Measurements from ENCODE around the gene DDRGK1.
"Not testable (repeated sequence)": the region's sequence is repeated elsewhere in the genome, so short reads cannot be mapped to it uniquely, and the experiment has no call there.

The DDRGK1 gene

DNA sequence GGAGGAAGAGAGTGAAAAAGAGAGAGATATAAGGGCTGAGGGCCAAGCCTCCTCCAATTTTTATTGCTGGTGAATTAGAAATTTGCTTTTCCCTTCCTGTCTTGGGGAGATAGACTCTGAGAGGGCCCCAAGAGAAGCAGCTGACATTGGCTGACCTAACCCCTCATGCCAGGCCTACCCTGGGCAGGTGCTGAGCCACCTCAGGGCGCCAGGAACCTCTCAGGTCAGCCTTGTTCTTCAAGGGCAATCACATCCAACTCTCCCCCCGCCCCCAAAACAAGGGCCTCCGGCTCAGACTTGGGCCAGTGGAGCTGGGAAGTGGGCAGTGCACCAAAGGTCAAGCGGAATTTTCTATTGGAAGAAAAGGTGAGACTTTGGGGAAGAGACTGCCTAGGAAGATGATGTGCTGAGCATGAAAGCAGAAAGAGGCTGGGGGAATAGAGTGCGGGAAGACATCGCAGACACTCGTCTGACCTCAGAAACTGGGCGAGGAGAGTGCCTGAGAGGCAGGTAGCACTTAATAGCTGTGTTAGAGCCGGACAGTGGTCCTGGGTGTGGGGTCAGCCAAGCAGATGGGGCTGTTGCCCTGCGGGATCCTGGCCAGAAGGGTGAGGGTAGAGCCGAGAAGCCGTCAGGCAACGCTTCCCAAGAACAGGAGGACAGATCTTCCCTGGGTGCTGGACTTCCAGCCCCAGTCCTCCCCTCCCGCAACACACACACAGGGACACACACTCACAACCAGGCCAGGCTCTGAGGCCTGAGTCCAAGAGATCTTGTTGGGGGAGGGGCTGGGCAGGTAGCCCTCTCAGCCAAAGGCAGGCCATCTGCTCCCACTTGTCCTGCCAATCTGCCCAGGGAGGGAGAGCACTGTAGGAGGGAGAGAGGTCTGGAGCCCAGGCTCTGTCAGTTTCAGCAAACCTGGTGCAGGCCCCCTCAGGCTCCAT is 41.1 kb downstream of the DDRGK1 start:
- no peak for DNase-seq

GRCh38 chr20:3162080-3162611 is 42.3 kb downstream of the DDRGK1 start:
- no peak for DNase-seq

DNA sequence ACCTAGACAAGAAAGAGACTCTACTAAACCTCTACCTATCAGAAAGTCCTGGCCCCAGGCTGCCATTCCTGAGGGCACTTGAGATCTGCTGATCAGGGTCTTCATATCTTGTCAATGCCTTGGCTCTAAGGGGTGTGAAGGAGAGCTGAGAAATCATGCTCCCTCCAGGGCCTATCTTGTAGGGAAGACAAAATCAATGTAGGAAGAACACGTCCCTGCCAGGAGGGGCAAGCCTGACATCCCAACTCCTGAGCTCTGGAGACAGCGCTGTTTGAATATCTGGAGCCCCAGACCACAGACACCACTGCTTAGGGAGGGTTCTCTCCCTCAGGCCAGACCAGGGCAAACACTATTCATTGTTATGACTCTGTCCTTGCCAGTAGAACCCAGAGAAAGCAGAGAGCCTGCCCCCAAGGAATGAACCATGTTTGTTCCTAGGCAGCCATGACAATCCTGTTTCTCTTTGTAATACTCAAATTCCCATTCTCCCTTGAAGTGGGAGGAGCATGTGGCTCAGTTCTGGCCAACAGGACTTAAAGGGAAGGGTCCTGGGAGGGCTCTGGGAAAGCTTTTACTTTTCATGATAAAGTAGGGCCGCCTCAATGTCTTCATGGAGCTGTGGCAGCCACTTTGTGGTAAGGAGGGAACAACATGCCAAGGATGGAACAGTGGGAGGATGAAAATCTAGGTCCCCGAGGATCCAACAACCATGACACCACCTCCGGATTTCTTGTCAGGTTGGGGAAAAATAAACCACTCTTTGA is 43.0 kb downstream of the DDRGK1 start:
- no peak for DNase-seq

DNA sequence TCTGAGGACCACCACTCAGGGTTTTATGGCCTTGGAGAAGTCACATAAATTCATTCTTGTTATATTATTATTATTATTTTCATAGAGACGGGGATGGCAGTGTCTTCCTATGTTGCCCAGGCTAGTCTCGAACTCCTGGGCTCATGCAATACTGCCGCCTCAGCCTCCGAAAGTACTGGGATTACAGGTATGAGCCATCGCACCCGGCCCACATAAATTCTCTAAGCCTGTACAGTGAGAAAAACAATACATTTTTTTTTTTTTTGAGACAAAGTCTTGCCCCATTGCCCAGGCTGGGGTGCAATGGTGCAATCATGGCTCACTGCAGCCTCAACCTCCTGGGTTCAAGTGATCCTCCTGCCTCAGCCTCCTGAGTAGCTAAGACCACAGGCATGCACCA is 44.1 kb downstream of the DDRGK1 start:
- DNase-seq = no peak

DNA sequence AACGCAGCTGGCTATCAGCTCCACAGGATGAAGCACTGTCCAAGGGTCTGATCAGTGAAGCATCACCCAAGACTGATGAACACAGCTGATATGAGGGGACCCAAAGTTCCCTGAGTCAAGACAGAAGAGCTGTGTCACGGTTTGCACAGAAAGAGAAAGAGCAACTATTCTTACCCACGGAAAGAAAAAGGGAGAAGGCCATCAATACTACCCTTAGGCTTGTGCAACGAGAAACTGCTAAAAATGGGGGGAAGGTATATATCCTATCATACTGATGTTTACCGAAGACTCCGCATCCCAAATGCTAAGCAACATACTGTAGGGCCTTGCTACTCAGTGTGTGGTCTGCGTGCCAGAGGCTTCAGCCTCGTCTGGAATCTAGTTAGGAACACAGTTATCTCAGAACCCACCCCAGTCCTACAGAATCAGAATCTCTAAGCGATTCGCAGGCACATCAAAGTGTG is 45.5 kb downstream of the DDRGK1 start:
- DNase-seq = no peak

GRCh38 chr20:3157817-3158216 is 46.7 kb downstream of the DDRGK1 start:
- no peak for DNase-seq

- DNase-seq = peak in 1 of 2 donors; percentile 68
Observed at GRCh38 chr20:3156811-3157619, 47.5 kb downstream of the DDRGK1 start.

DNA sequence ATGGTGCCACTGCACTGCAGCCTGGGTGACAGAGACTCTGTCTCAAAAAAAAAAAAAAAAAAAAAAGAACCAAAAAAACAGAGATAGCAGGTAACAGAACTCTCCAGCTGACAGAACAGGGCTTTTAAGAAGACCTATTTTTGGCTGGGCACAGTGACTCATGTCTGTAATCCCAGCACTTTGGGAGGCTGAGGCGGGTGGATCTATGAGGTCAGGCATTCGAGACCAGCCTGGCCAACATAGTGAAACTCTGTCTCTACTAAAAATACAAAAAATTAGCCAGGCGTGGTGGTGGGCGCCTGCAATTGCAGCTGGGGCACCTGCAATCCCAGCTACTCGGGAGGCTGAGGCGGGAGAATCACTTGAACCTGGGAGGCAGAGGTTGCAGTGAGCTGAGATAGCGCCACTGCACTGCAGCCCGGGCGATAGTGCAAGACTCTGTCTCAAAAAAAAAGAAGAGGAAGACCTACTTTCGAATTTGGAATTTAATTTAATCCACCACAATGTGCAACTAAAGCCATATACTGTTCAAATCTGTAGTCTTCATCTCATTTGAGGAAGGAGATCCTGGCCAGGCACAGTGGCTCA is 52.3 kb downstream of the DDRGK1 start:
- not testable (repeated sequence) for DNase-seq

- no peak for DNase-seq
Observed at GRCh38 chr20:3150908-3151307, 53.6 kb downstream of the DDRGK1 start.

DNA sequence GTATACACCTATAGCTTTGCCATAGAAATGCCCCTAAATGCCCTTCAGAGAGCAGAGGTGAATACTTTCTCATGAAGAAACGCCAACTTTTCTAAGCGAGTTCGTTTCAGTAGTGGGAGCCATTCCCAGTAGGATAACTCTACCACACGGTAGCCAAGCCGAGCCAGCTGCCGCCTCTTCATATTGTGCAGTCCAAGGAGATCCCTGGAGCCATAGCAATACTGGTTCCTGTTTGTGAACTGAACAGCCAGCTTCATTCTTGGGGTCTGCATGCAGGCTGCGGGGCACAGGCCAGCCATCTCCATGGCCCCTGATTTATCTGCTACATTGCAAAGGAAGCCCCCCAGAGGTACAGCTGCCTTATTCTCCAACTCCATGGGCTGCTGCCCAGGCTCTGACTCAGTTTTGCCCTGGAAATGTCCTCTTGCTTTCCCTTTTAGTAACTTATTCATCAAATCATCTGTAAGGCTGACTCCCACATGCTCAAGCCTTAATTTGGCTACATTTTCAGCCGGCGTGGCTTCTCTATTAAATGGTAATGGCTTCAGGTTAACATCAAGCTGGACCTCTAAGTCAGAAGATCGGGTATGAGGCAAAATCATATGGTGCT is 57.6 kb downstream of the DDRGK1 start:
- no peak for DNase-seq

DNA sequence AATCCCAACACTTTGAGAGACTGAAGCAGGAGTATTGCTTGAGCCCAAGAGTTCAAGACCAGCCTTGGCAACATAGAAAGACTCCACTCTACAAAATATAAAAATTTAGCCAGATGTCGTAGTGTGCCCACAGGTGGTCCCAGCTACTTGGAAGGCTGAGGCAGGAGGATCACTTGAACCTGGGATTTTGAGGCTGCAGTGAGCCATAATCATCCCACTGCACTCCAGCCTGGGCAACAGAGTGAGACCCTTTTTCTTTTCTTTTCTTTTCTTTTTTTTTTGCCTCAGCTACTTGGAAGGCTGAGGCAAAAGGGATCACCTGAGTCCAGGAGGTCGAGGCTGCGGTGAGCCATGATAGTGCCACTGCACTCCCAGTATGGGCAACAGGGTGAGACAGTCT is 62.7 kb downstream of the DDRGK1 start:
- no peak for DNase-seq
